Sigmoid colon (tissue), 7 donors: Measurements from ENCODE around the gene FGF14. TPM values are rescaled to one million over a fixed set of nuclear protein-coding genes. Genes with fewer than 3 reads are reported as not detected.

Source experiments
- DNase-seq: peaks from one replicate; pipeline ENCODE4 v3.0.0-alpha.2; 2019
- H3K27ac ChIP-seq, 4 donors: fragments of 200-600 bp; sonication (generic); one replicate each; pipeline ENCODE4 v1.5.1; 2016 to 2019; ENCODE audit warnings: mild to moderate bottlenecking in 1 of 4
- H3K27me3 ChIP-seq, 3 donors: fragments of 200-600 bp; sonication (generic); one replicate each; pipeline ENCODE4 v1.5.1; 2019; ENCODE audit warnings: mild to moderate bottlenecking in 1 of 3
- H3K36me3 ChIP-seq, 4 donors: fragments of 200-600 bp; sonication (generic); one replicate each; pipeline ENCODE4 v1.5.1; 2016 to 2019
- H3K4me1 ChIP-seq, 4 donors: fragments of 200-600 bp; sonication (generic); one replicate each; pipeline ENCODE4 v1.5.1; 2017 to 2019
- H3K4me3 ChIP-seq, 4 donors: fragments of 200-600 bp; sonication (generic); one replicate each; pipeline ENCODE4 v1.5.1; 2017 to 2019; ENCODE audit warnings: mild to moderate bottlenecking in 2 of 4, moderate library complexity in 1 of 4
- H3K9me3 ChIP-seq, 4 donors: fragments of 200-600 bp in 3 of 4; sonication (generic) in 3 of 4; one replicate each; pipeline versions ENCODE4 v1.5.1 to v1.6.1; 2013 to 2019
- EP300 ChIP-seq, 4 donors: sonication (generic); formaldehyde crosslinking; IDR thresholded peaks; one replicate each; pipeline ENCODE4 v1.6.1; 2017; ENCODE audit warnings: antibody characterized with exemption in 4 of 4
- POLR2A ChIP-seq, 2 donors: fragments of 450-650 bp; IDR thresholded peaks; one replicate each; pipeline ENCODE4 v1.6.1; 2016; ENCODE audit warnings: antibody characterized with exemption in 2 of 2, mild to moderate bottlenecking in 2 of 2, moderate library complexity in 2 of 2
- POLR2AphosphoS5 ChIP-seq, 4 donors: sonication (generic); formaldehyde crosslinking; IDR thresholded peaks; one replicate each; pipeline ENCODE4 v1.6.1; 2017; ENCODE audit warnings: antibody characterized with exemption in 4 of 4
- WGBS, 2 donors: extraction: QIAGEN DNeasy Blood & Tissue Kit; methylation state at CpG; one replicate each; pipeline ENCODE4 v1.1.7; 2013; 5-methylcytosine and 5-hydroxymethylcytosine counted together
- intact Hi-C: fragments of 100-400 bp; cut with DNase I; formaldehyde crosslinking; loops from one replicate; pipeline ENCODE4 v1.15.1; 2023
- polyA plus RNA-seq, 3 donors: library from polyadenylated mRNA; stranded (reverse); fragments of 200-250 nt; gene quantifications; one replicate each; pipeline ENCODE4 v1.2.3, GENCODE V29; 2013
- total RNA-seq, 4 donors: library from RNA; depleted of rRNA; stranded (reverse); fragments of >200 nt; gene quantifications; one replicate each; pipeline ENCODE4 v1.1.0, GENCODE V29; 2016
- TF ChIP-seq, protein P1 (sequence below), 4 experiments: fragments of 450-650 bp in 3 of 4; fragments of 200-600 bp in 1 of 4; IDR thresholded peaks; one replicate each; pipeline ENCODE4 v1.5.1; 2016 to 2019; ENCODE audit warnings: antibody characterized with exemption in 4 of 4, mild to moderate bottlenecking in 3 of 4, moderate library complexity in 2 of 4
- donor health status: healthy with polysubstance abuse.
- donor health status: Bipolar disorder and iron deficiency.
- donor health status: healthy.

Gene FGF14
- total and polyA plus RNA-seq, 7 donors, result under 0.01 to 1.6 (median 1.1) TPM

DNA sequence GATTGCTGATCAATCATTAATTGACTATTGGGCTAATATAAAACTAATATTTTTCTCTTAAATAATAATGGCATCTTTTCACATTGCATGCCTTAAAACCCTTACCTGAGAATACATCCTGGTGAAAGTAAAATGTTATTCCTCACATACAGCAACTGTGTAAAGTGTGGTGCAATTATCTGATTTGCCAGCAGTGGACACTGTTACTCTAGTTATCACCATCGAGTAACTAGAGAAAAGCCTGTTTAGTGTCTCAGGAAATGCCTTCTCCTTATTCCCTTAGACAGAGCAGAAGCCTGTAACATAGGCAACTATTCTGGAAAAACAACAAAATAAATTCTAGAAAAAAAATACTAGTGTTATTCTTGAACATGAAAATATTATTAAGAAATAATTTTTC lies 459.8 kb downstream of the FGF14 start:
- WGBS, 2 donors, result 0 to 4% methylated on average over 1 of the region's 1 CpG
- Histone ChIP-seq H3K4me3 (no peak overlapping the region), H3K27ac (no peak overlapping the region), H3K9me3 (no peaks in the 10 kb centered on the region), H3K4me1 (no peaks in the 10 kb centered on the region), H3K36me3 (no peaks in the 10 kb centered on the region), H3K27me3 (no peaks in the 10 kb centered on the region)
- intact Hi-C loops, result loop anchor here (10.0 kb wide), 1 partner anchor 613 kb away; no protein-coding TSS in a partner anchor
- DNase-seq, result no peak
- TF ChIP-seq POLR2A (IDR thresholded peaks at IDR 0.05), result no peak
- TF ChIP-seq POLR2AphosphoS5 (IDR thresholded peaks at IDR 0.05), result peak in 3 of 4 donors; percentile 34 to 86 (median 69)
- TF ChIP-seq, protein P1, sequence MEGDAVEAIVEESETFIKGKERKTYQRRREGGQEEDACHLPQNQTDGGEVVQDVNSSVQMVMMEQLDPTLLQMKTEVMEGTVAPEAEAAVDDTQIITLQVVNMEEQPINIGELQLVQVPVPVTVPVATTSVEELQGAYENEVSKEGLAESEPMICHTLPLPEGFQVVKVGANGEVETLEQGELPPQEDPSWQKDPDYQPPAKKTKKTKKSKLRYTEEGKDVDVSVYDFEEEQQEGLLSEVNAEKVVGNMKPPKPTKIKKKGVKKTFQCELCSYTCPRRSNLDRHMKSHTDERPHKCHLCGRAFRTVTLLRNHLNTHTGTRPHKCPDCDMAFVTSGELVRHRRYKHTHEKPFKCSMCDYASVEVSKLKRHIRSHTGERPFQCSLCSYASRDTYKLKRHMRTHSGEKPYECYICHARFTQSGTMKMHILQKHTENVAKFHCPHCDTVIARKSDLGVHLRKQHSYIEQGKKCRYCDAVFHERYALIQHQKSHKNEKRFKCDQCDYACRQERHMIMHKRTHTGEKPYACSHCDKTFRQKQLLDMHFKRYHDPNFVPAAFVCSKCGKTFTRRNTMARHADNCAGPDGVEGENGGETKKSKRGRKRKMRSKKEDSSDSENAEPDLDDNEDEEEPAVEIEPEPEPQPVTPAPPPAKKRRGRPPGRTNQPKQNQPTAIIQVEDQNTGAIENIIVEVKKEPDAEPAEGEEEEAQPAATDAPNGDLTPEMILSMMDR (IDR thresholded peaks at IDR 0.05), result peak; percentile 48 to 88 (median 59)

DNA sequence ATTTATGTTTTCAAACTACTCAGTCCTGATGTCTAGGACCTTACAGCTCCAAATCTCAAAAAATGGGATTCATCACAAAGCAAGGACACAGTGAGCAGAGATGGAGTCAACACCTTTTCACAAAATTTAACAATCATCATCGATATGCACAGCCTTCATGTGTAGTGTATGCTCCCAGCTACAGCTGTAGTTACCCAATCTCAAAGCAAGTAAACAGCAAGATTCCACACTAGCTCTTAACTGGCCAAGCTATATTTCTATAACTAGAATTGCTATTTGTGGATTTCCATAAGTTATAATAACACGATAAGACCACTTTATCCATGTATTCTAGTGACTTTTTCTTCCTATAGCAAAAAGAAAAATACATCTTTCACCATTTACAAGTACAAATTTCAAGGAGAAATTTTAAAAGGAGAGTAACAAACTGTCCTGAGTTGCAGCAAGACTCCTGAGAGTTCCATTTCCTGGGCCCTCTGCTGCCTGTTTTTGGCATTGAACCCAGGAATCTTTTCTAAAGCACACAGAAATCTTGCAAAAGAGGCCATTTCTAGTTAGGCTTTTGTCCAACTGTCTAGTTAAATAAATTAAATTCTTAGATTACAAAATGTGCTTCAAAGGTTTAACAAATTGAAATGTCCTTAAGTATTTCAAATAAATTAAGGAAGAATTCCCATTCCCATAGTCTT lies 460.6 kb downstream of the FGF14 start:
- intact Hi-C loops, result loop anchor here (10.0 kb wide), 1 partner anchor 614 kb away; no protein-coding TSS in a partner anchor
- H3K36me3 ChIP-seq, result no peaks in the 10 kb centered on the region
- no peaks in the 10 kb centered on the region for H3K9me3 ChIP-seq
- no peak overlapping the region for H3K4me3 ChIP-seq
- 51 to 58% methylated on average over 2 of the region's 2 CpGs for WGBS, 2 donors
- H3K27ac ChIP-seq, result no peak overlapping the region
- no peaks in the 10 kb centered on the region for H3K4me1 ChIP-seq
- no peak for DNase-seq
- H3K27me3 ChIP-seq, result no peaks in the 10 kb centered on the region
- TF ChIP-seq, protein P1 (IDR thresholded peaks at IDR 0.05), result no peak
- TF ChIP-seq EP300 (IDR thresholded peaks at IDR 0.05) (no peak), POLR2AphosphoS5 (IDR thresholded peaks at IDR 0.05) (no peak), POLR2A (IDR thresholded peaks at IDR 0.05) (no peak)

DNA sequence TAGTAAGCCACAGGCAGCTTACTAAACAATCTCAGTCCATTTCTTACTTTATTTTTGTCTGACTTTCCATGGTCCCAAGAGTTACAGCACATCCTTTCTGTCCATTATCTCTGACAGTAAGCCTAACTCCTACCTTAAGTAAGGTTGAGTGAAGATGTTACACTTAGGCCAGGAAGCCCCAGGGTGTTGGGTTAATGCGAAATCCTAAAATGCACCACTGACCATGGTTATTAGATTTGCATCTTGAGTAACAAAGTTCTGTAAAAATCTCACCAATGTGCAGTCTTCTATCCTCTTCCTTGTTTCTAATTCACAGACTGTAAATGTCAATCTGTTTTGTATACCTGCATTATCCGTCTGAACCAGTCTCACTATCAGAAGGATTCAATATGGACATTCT lies 462.5 kb downstream of the FGF14 start:
- intact Hi-C loops, result no loop called here
- Histone ChIP-seq H3K27ac (no peak overlapping the region), H3K27me3 (no peaks in the 10 kb centered on the region), H3K4me1 (no peaks in the 10 kb centered on the region), H3K9me3 (no peaks in the 10 kb centered on the region), H3K4me3 (no peak overlapping the region), H3K36me3 (no peaks in the 10 kb centered on the region)
- TF ChIP-seq, protein P1 (IDR thresholded peaks at IDR 0.05), result no peak
- TF ChIP-seq POLR2AphosphoS5 (IDR thresholded peaks at IDR 0.05) (no peak), POLR2A (IDR thresholded peaks at IDR 0.05) (no peak), EP300 (IDR thresholded peaks at IDR 0.05) (no peak)
- 39 to 62% methylated on average over 2 of the region's 2 CpGs for WGBS, 2 donors
- DNase-seq, result no peak

DNA sequence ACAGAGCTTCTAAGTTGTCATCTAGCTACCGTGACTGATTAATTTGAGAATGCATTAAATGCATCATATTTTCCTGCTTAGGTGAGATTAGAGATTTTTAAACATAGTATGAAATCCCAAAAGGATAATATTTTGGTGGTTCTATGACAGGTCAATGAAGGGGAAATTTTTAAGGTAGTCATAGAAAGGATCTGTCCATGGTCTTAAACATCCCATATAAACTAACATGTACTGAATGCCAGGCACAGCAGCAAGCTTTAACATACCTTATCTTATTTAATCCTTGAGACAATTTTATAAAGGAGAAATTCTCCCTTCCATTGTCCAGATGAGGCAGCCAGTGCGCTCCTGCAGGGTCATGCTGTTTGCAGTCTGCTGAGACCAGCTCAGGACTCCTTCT lies 466.0 kb downstream of the FGF14 start:
- no peaks in the 10 kb centered on the region for H3K9me3 ChIP-seq
- no peak for DNase-seq
- no peaks in the 10 kb centered on the region for H3K4me1 ChIP-seq
- intact Hi-C loops, result no loop called here
- TF ChIP-seq POLR2AphosphoS5 (IDR thresholded peaks at IDR 0.05), result no peak
- TF ChIP-seq EP300 (IDR thresholded peaks at IDR 0.05), result no peak
- TF ChIP-seq, protein P1 (IDR thresholded peaks at IDR 0.05), result no peak
- no peak for TF ChIP-seq POLR2A (IDR thresholded peaks at IDR 0.05)
- peaks cover 0 to 2% (median 0%) of the 10 kb centered on the region in 3 donors for H3K27me3 ChIP-seq
- H3K36me3 ChIP-seq, result no peaks in the 10 kb centered on the region
- H3K4me3 ChIP-seq, result no peak overlapping the region
- 88 to 89% methylated on average over 2 of the region's 2 CpGs for WGBS, 2 donors
- H3K27ac ChIP-seq, result no peak overlapping the region
